Head of caudate nucleus (tissue), 42 donors: ENCODE results near the gene VAC14.

Source experiments
- DNase-seq, 42 donors: peaks; one replicate each; pipeline versions ENCODE4 v3.0.0 to v3.0.0-alpha.2; 2020 to 2021; ENCODE audit warnings: mixed read lengths in 7 of 42
- intact Hi-C: fragments of 100-400 bp; cut with DNase I; formaldehyde crosslinking; loops from one replicate; pipeline ENCODE4 v1.15.0; 2022

VAC14 gene

DNA sequence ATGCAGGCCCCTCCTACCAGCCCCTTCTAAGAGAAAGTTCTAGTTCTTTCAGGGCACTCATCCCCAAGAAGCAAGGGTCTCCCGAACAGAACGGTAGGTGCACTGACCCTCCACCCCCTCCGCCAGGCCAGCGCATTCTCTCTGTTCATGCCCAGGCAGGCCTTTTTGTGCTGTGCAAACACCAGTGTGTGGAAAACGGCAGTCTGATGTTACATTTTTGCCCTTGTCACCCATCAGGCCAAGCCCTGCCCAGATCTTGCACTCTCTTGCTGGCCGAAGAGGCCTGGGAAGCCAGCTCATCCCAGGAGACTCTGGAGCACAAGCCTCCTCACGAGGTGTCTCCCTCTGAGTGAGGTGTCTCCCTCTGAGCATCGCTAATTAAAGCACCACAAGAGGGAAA is 99.0 kb downstream of the VAC14 start:
- no peak for DNase-seq
- intact Hi-C loops: no loop called here

GRCh38 chr16:70701596-70701995 is 99.4 kb downstream of the VAC14 start:
- no peak for DNase-seq
- intact Hi-C loops: no loop called here

- intact Hi-C loops: no loop called here
- DNase-seq: no peak
Measured at GRCh38 chr16:70701036-70701435, 99.9 kb downstream of the VAC14 start.

GRCh38 chr16:70700101-70701020 is 100.6 kb downstream of the VAC14 start:
- intact Hi-C loops: no loop called here
- DNase-seq: peak; percentile 67 to 94 (median 83)

DNA sequence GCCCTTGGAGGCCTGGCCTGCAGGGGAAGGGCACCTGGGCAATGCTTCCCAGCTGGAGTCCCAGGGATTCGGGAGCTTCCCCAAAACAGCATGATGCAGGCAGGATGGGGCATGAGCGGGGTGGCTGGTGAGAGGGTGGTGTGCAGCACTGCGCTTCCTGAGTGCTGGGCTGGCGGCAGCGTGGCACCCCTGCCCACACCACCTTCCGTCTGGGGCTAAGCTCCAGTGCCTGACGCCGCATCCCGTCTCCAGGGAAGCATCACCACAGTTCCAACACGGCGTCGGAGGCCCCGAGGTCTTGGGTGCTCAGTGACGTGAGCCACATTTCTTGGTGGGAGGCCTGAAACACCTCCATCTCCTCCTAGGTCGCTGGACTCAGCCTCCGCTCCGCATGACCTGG is 101.3 kb downstream of the VAC14 start:
- intact Hi-C loops: no loop called here
- DNase-seq: no peak

GRCh38 chr16:70698901-70699300 is 102.1 kb downstream of the VAC14 start:
- intact Hi-C loops: no loop called here
- DNase-seq: no peak

DNA sequence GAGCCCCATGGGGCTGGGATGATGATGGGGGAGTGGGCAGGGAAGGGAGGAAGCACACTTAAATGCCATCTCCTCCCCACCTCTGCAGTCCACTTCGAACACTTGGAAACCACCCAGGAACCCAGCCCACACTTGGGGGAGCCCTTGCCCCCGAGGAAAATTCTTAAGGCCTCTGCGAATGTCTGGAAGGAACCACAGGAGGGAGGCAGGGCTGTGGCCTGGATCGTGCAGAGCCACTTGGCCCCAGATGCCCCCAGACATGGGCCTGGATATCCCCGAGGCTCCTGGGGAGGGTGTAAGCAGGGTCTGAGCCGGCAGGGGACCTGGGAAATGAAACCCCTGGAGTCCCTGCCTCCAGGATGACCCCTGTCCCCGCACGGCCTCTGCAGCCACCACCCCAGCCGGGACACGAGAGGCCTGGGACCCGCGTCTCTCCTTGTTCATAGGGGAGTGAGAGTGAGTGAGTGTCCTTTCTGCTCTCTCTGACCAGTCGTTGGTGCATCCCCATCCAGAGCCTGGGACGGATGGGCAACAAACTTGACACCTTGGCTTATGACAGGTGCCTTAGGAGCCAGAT is 103.3 kb downstream of the VAC14 start:
- DNase-seq: no peak
- intact Hi-C loops: no loop called here

DNA sequence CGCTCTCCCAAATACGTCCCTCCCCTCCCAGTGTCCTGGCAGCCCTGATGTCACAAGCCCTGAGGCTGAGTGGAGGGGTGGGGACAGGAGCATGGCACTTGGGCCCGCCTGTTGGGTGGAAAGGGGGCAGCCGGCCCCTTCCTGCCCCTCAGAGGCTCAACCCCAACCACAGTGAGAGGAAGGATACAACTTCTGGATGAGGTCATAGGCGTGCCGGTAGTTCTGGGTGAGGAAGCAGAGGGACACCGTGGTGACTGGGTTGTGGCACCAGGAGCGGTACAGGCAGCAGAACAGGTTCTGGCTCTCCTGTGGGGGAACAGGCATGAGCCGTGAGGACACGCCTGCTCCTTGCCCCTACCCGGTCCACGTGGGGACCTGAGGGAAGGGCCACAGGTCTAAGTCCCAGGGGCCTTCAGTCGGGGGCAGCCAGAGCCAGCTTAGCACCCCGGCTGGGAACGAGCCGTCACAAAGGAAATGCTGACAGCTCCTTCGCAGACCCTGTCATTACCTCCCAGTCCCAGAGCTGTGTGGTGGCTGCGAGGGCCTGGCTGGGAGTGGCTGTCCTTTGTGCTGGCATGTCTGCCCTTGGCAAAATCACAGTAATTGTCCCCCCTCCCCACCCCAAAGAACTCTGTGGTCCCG is 103.9 kb downstream of the VAC14 start:
- DNase-seq: no peak
- intact Hi-C loops: no loop called here

- intact Hi-C loops: no loop called here
- DNase-seq: no peak
Measured at GRCh38 chr16:70696355-70696754, 104.6 kb downstream of the VAC14 start.

- DNase-seq: no peak
- intact Hi-C loops: no loop called here
Measured at GRCh38 chr16:70695331-70696070, 105.5 kb downstream of the VAC14 start.

- intact Hi-C loops: no loop called here
- no peak for DNase-seq
Measured at GRCh38 chr16:70694868-70695218, 106.1 kb downstream of the VAC14 start.

DNA sequence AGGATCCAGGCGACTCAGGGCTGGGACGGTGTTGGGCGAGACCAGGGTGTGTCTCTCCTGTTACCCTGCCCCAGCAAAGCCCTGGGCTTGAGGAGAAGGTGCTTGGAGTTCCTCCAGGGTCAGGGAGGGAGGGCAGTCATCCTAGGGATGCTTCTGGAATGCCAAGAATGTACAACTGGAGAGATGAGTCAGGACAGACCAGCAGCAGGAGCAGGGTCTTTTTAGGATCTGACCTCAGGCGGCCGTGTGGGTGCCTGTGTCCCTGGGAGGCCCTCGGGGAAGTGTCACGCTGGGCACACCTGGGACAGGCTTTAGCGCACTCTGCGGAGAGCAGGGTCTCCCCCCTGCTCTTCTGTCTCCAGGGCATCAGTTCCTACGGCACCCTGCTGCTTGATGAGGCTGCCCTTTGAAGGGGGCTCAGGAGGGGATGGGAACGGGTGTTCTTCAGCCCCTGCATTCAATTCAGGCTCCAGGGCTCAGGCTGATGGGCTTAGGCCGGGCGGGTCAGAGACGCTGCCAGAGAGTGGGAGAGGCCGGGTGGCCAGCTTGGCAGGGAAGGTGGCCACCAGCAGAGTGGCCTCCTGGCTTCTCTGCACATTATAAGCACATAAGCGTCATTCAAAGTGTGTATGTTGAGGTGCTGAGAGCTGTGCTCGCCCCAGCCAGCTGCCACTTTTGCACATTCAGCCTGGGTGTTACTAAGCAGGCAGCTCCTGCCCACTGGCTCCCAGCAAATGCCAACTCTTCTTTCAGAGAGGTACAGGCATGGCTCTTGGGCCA is 106.7 kb downstream of the VAC14 start:
- no peak for DNase-seq
- intact Hi-C loops: no loop called here

DNA sequence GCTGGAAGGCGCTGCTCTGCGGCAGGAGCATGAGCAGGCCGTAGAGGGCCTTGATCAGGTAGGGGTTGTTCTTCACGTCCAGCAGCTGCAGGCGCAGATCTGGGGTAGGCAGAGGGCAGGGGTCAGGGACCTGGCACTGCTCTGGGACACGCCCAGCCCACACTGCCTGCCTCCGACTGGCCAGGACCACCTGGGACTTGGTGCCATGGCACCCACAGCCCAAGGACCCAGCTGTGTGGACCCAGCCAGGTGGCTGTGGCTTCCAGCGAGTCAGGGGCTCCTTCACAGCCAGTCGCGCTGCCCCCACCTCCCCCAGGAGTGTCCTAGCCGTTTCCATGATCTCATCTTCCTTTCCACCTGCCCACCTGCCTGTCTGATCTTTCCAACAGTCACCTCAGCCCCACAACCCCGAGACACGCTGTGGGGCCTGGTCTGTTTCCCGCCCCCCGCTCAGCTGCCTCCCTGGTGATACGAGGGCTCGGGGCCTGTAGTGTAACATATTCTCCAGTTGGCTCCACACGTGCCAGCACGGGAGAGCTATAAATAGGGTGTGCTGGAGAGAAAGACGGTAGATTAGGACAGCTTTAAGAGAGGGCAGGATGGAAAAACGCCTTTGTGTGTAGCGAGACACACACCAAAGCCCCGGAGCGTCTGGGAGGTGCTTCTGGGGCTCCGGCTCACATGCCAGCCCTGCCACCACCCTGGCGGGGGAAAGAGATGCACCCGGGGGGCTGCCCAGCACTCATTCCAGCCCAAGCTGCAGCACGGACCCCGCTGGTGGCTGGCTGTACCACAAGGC is 107.9 kb downstream of the VAC14 start:
- no peak for DNase-seq
- intact Hi-C loops: no loop called here

- no peak for DNase-seq
- intact Hi-C loops: no loop called here
Measured at GRCh38 chr16:70692130-70692872, 108.7 kb downstream of the VAC14 start.

DNA sequence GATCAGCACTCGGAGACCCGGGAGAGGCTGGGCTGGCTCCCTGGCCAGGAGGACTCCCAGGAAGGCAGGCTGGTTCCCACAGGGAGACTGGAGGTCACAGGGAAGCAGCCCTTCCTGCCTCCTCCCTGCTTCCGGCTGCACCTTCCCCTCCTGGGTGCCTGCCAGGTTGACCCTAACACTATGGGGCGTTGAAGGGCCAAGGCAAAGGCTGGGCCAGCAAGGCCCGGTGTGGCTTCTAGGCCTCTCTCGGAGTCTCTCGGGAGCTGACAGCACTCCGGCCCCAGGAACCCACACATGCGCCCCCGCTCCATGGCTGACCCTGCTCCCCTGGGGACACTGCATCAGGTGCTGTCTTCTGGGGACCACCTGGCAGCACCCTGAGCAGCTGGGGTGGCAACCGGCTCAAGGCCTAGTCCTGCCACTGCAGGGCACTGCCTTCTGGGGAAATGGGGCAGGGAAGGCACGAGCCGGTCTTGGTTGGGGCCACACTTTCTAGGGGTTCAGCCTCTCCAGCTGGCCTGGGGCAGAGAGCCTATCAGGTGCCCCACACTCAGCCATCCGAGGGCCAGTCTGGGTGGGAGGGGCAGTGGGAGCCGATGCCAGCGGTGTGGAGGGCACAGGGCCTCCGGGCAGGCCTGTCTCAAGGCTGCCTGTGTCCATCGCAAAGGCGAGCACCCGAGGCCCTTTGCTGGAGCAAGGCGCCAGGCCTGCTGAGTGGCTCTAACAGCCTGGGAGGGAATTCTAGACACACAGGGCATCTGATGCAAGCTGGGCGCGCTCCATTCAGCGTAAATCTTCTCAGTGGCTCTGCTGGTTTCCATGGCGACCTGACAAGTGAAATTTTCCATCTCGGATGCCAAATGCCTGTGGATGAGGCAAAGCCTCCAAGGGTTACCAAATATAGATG is 109.5 kb downstream of the VAC14 start:
- intact Hi-C loops: no loop called here
- peak; percentile 66 to 95 (median 86) for DNase-seq
